ENCODE results near the gene PRSS56.

DNA sequence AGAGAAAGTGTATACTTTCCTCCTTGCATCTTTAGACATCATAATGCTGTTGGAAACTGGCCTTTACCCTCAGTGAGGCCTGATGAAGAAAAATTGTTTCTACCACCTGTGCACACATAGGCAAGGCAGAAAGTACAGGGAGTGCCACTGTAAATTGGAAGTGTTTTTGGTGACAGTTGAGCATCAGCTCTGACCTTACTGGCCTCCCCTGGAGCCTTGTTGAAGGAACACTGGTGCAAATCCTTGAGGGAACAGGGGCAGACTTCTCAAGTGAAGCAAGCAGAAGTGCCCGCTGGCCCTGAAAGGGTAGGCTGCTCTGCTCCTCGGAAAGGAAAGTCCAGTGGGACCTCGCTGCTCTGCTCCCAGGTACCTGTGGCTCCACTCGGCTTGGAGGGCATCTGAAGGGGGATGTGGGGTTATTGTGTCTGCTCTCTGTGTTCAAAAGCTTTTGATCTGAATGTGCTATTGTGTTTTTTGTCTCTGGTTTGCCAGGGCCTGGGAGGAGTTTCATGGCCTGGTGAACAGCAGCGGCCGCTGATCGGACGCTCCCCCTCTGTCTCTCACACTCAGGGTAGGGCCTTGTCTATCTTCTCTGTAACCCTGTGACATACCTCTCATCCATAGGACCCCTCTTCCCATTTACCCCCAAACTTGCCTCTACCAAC is 53.7 kb downstream of the PRSS56 start:
- TF ChIP-seq, protein P1, sequence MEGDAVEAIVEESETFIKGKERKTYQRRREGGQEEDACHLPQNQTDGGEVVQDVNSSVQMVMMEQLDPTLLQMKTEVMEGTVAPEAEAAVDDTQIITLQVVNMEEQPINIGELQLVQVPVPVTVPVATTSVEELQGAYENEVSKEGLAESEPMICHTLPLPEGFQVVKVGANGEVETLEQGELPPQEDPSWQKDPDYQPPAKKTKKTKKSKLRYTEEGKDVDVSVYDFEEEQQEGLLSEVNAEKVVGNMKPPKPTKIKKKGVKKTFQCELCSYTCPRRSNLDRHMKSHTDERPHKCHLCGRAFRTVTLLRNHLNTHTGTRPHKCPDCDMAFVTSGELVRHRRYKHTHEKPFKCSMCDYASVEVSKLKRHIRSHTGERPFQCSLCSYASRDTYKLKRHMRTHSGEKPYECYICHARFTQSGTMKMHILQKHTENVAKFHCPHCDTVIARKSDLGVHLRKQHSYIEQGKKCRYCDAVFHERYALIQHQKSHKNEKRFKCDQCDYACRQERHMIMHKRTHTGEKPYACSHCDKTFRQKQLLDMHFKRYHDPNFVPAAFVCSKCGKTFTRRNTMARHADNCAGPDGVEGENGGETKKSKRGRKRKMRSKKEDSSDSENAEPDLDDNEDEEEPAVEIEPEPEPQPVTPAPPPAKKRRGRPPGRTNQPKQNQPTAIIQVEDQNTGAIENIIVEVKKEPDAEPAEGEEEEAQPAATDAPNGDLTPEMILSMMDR (IDR thresholded peaks at IDR 0.05), result no peak
- no peak for TF ChIP-seq ZFX (IDR thresholded peaks at IDR 0.05; ENCODE audit: borderline replicate concordance)
